H4 (cell line): ENCODE measurements around the gene RAET1L. TPM values are rescaled to one million over a fixed set of nuclear protein-coding genes. Genes with fewer than 3 reads are reported as not detected.
A peak's percentile ranks its signal among the peaks of the same experiment; 100 is the strongest.
"Not testable (repeated sequence)": the region's sequence is repeated elsewhere in the genome, so short reads cannot be mapped to it uniquely, and the experiment has no call there.

Experiments
- DNase-seq: peaks from one replicate; pipeline ENCODE4 v3.0.0-alpha.2; 2015; ENCODE audit warnings: low spot score
- total RNA-seq: library from RNA; depleted of rRNA; stranded (reverse); fragments of >200 nt; shearing (Covaris generic); gene quantifications from 2 replicates; pipeline ENCODE4 v1.2.3, GENCODE V29; 2014; rRNA removed

RAET1L gene, protein sequence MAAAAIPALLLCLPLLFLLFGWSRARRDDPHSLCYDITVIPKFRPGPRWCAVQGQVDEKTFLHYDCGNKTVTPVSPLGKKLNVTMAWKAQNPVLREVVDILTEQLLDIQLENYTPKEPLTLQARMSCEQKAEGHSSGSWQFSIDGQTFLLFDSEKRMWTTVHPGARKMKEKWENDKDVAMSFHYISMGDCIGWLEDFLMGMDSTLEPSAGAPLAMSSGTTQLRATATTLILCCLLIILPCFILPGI
- total RNA-seq = 0.14 TPM in 1 of 2 replicates, not detected in the other

DNA sequence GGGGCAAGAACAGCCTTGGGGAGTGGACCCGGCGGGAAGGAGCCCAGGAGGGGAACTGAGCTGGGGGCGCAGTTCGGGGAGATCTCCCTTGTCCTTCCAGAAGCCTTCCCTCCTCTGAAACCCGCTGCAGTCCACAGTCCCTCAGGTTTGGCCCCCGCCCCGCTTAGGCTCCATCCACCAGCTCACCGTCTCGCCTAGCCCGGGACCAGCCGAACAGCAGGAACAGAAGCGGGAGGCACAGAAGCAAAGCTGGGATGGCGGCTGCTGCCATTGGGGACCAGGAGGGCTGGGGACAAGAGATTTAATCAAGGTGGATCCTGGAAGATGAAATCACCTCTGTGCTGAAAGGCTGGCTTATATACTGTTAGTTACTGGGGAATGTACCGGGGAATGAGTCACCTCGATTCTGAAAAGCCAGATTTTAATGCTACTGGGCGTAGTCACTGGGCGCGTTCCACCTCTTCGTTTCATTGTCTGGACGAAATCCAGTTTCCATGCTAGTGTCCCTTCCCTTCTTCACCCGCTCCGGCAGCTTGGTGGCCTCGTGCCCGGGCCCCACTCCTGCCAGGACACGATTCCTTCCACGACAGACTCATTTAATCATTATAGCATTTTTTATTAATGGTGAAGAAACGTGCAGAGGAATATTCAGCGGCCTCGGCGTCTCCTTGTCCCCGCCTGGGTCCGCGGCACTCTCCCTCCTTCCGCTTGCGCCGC is at the start of gene RAET1L:
RAET1L (minus strand) TSS at position 332 of the 717 bp plus-strand sequence; CDS start at position 271, 61 bp downstream.
- DNase-seq = peak; percentile 49

DNA sequence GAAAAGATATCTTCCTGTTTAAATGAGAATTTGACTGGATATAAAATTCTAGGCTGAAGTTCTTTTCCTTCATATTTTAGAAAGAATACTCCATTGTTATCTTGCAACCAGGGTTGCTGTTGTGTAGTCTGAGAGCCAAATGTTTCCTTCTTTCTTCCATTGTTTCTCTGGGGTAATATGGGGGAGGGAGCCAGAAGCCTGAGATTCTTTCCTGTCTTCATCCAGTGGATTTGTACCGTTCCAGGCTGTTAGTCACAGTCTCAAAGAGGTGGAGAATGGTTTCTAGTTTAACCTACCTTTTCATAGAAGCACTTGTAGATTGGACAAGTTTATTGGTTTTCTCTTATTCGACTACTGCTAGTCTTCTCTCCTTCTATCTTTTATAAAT is 49.7 kb upstream of the RAET1L start:
- no peak for DNase-seq

DNA sequence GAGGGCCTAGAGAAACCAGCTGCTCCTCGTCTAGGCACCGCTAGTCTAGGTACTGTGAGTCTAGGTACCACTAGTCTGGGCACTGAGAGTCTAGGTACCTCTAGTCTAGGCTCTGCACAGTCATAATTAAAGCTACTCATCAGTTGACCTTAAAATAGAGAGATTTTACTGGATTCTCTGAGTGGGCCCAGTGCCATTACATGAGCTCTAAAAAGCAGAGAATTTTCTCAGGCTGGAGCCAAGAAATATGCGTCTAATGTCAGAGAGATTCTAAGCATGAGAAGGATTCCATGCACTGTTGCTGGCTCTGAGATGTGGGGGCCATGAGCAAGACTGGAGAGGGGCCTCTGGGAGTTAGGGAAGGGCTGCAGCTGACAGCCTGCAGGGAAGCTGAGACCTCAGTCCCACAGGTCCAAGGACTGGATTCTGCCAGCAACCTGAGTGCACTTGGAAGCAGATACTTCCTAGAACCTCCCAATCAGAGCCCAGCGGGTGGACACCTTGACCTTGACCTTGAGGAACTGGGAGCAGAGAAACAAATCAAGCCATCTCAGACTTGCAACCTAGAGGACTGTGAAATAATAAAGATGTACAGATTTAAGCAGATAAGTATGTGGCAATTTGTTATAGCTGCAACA is 49.2 kb upstream of the RAET1L start:
- not testable (repeated sequence) for DNase-seq

DNA sequence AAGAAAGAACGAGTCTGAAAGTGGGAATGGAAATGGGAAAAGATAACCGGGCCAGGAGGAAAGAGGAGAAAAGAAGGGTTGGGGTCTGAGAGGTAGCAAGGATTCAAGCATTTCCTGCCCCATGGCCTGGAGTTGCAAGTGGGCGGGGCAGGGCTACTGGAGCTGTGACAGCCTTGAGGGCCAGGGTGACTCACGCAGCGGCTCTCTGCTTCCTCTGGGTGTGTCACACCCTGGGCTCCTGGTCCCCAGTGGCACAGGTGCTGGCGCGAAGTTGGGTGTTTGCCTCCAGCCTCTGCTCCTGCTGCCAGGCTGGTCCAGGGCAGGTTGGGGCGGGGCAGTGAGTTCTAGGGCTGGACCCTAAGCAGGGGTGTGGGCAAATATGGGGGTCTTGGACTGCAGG is 46.9 kb upstream of the RAET1L start:
- peak; percentile 74 for DNase-seq

DNA sequence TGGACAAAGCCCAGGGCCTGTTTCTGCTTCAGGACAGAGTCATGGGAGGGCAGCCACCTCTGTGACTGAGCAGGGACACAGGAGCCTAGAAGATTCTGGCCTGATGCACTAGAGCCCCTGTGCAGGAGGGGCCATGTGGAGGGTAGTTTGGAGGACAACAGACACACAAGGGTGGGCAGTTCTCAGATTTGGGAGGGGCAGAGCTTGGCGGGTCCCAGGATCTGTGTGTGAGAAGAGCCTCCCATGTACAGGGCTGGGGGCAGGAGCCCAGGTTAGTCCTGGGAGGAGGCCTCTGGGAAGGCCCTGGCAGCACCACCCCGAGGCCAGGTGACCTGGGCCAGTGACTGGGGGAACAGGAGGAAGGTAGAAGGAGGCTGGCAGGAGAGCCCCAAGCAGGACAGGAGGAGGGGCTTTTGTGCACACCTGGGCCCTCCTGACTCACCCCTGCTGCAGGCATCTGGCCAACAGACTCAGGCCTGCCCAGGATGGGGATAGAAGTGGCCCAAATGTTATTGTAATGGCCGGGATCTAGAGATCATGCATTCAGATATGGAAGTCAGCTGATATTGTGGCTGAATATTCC is 45.0 kb upstream of the RAET1L start:
- no peak for DNase-seq

DNA sequence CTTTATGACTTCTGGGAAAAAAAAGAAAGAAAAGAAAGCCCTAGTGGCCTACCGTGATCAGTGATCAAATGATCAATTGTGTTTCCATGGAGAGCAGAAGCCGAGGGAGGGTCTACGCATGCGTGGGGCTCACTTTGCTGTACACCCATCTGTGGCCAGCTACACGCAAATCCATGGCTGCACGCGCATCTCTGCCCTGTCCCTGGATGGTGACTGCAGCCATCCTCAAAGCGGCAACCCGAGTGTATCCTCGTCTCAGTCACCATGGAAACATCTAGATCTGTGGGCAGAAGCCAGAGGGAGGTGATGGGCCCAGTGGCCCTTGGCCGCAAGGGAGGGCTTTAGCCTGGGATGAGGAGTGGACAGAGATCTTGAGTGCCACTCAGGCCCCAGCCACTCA is 44.4 kb upstream of the RAET1L start:
- DNase-seq = no peak

DNA sequence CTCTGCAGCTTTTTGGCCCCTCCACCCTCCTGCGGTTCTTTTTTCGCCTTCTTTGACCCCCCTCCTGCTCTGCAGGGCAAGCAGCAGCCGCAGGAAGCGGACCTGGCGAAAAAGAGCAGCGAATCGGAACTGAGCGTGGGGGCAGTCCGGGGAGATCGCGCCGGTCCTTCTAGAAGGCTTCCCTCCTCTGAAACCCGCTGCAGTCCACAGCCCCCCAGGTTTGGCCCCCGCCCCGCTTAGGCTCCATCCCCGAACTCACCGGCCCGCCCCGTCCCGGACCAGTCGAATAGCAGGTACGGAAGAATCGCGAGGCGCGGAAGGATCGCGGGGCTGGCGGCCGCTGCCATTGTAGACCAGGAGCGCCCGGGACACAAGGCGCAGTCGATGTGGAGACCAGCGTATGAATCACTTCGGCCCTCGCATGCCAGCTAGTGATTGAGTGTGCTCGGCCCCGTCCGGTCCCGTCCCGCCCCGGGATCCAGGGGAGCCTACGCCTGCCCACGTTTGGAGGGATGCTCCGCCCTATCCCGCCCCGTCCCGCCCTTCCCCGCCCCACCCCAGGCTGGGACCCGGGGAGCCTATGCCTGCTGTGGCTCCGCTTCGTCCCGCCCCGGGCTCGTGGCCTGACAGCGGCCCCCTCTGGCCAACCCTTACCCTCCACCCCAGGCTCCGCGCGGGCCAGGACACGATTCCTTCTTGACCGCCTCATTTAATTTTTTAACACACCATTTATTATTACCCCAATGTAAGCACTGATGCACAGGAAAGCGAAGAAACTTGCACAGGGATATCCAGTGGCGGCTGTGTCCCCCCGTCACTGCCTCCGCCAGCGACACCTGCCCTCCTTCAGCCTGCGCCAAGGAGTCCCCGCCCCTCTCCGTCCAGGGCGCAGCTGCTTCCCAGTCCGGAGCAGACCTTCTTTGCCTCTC is 43.7 kb upstream of the RAET1L start, which contains the start of gene ULBP3:
ULBP3 (minus strand) TSS at position 402 of the 929 bp plus-strand sequence; CDS start at position 347, 55 bp downstream.
- peak; percentile 88 for DNase-seq

DNA sequence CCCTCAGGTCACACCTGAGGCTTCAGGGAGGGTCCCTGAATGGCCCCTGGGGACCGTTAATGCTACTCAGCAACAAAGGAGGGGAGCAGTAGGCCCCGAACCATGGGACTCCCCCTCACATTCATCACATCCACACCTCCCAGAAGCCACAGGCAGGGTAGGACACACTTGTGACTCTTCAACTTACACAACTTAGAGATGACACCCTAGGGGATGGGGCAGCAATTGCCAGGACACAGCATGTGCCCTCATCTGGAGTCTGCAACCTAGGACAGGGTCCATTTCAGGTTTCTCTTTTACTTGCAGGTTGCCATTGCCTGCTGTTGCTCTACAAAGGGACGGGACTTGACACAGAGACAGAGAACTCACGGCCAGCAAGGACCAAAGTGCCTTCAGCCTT is 42.8 kb upstream of the RAET1L start:
- no peak for DNase-seq

DNA sequence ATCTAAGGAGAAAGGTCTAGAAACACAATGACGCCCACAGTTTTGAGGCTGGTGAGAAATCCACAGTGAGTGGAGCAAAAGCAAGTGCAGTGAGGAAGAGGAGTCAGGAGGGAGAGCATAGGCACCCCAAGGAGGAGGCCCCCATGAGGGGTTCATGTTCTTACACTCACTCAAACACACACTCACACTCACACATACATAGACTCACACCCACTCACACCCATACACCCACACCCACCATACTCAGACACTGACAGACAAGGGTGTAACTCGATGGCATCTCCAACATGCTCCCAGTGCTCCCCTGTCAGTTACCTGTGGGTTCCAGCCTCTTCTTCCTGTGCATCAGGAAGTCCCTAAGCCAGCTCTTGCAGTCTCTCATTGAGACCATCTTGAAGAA is 39.8 kb upstream of the RAET1L start:
- DNase-seq = no peak

DNA sequence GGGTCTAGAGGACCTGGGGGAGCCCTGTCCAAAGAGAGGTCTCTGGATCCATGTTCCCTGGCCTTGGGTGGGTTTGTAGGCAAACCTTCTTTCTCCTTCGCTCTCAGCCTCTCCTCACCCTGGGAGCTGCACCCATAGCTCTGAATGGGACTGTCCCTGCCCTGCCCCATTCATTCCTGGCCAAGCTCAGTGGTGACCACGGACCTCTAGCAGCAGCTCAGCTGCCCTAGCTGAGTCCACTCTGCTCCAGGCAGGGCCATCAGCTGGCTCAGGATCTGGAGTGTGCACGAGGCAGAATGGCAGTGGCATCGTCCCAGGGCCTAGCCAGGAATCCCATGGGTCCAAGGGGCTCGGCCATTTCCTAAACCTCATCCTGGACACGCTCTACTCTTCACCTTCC is 38.3 kb upstream of the RAET1L start:
- DNase-seq = no peak

DNA sequence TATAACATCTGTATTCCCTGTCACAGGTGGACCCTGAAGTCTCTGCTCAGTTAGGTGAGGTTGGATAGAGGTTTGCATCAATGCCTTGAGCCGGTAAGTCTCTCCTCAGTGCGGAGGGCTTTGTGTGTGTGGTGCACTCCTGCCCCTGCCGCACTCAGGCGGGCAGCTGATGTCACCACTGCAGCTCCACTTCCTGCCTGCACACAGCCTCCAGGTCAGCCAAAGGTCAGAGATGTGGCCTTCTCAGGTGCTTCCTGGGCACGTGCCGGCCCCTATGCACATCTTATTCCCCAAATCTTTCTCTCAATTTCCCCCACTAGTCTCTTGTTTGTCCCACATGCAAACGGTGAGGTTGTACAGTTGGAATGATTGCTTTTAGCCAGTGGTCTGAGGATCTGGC is 34.6 kb upstream of the RAET1L start:
- DNase-seq = not testable (repeated sequence)

DNA sequence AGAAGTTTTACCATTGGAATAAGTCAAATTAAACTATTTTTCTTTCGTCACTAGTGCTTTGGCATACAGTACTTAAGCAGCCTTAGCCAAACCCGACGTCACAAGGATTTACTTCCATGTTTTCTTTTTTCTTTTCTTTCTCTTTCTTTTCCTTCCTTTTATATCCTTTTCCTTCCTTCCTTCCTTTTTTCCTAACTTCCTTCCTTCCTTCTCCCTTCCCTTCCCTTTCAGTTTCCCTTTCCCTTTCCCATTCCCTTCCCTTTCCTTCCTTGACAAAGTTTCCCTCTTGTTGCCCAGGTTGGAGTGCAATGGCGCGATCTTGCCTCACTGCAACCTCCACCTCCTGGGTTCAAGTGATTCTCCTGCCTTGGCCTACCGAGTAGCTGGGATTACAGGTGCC is 33.7 kb upstream of the RAET1L start:
- no peak for DNase-seq

DNA sequence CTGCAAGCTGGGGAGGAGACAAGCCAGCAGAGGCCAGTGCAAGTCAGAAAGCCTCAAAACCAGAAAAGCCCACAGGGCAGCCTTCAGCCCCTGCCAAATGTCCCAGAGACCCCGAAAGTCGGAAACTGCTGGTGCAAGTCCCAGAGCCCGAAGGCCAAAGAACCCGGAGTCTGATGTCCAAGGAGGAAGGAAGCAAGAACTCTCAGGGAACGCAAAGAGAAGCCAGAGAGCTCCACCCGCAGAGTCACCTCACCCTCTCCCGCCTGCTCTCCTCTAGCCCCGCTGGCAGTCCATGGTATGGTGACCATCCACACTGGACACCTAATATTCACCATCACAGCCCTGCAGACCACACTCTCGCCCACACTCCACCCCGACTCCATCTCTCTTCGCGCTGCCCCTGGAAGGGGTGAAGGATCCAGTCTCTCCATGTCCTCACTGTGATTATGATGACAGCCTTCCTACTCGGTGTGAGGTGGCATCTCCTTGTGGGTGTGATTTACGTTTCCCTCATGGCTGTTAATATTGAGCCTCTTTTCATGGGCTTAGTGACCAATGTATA is 33.0 kb upstream of the RAET1L start:
- DNase-seq = no peak

DNA sequence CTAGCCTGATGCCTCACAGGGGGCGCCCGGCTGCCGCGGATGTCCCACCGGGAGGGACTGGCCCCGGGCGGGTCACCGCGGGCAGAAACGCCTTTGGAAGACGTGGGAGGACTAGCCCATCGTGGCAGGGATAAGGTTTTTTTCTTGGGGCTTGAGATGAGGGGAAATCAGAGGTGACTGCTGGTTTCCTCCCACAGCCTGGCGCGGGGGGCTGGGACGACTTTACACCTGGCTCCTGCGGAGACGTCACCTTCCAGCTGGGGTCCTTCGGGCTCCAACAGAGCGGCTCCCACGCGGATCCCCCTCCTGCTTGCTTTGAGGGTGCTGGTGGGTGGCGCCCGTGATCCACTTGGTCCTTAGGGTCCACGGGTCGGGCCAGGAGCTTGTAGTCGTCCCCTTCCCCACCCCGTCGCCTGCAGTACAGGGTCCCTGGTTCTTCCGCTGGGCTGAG is 32.2 kb upstream of the RAET1L start:
- DNase-seq = no peak

DNA sequence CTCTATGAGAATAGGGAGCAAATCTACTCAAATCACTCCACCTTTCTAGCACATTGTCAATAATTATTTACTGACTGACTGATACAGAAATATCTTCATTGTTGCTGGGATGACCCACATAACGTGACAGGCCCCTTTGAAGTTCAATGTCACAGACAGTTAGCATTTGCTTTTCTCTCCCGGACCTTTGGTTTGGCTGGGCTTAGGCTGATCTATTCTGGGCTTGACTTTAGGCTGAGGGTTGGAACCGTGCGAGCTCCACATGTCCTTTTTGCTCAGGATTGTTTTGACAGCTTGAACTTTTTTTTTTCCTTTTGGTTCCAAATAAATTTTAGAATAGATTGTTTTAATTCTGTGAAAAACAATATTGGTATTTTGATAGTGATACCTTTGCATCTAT is 31.6 kb upstream of the RAET1L start:
- DNase-seq = no peak

DNA sequence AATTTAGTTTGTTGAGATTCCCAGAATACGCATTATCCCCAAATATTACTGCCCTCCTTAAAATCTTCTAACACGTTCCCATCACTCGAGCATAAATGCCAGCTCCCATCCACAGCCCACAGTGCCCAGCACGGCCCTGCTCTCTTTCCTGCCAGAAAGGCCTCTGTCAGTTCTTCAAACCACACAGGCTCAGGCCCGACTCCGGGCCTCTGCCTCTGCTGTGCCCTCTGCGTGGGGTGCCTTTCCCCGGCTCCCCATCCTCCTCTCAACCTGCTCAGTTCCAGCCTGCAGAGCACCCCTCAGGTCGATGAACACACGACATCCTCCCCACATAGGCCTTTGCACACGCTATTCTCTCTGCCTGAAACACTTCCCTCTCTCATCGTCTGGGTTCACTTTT is 30.8 kb upstream of the RAET1L start:
- DNase-seq = no peak

DNA sequence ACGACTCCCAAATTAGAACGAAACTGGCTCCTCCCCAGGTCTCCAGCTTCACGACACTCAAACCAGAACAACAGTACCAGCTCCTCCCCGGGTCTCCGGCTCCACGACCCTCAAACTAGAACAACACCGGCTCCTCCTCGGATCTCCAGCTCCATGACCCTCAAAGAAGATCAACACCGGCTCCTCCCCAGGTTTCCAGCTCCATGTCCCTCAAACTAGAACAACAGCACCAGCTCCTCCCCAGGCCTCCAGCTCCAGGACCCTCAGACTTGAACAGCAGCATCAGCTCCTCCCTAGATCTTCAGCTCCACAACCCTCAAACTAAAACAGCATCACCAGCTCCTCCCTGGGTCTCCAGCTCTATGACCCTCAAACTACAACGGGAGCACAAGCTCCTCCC is 29.8 kb upstream of the RAET1L start:
- no peak for DNase-seq

DNA sequence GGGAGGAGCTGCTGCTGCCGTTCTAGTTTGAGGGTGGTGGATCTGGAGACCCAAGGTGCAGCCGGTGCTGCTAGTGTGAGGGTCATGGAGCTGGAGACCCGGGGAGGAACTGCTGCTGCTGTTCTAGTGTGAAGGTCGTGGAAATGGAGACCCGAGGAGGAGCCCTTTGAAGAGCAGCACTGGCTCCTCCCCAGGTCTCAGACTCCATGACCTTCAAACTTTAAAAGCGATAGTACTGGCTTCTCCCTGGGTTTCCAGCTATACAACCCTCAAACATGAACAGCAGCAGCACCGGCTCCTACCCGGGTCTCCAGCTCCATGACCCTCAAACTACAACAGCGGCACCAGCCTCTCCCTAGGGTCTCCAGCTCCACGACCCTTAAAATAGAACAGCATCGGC is 28.1 kb upstream of the RAET1L start:
- DNase-seq = no peak

DNA sequence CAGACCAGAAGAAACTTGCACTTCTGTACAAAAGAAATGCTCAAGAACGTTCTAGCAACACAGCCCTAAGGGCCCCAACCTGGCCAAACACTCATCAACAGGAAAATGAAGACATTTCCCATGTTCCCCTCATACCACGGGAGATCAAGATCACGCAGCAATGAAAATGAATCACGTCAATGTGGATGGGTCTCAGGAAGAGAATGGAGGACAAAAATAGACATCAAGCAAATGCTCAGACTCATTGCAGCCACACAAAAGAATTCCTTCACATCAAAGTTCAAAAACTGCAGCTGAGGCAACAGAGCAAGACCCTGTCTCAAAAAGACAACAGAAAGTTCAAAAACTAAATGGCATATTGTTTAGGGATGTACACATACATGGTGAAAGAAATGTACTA is 25.5 kb upstream of the RAET1L start:
- no peak for DNase-seq

DNA sequence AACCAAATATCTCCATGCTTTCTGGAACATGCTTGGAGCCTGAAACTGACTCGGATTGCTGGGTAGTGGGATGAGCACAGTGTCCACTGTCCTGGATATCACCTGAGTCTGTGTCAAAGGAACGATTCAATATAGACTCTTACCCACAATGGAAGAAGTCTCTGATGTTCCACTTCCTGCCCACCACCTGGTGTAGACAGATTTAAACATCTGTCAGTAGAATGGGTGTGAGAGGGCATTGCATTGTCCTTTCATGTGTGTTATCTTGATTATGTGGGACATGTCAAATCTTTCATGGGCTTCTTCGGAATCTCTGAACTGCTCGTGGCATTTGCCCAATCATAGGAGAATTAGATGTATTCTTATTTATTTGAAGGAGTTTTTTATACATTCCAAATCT is 22.8 kb upstream of the RAET1L start:
- no peak for DNase-seq

DNA sequence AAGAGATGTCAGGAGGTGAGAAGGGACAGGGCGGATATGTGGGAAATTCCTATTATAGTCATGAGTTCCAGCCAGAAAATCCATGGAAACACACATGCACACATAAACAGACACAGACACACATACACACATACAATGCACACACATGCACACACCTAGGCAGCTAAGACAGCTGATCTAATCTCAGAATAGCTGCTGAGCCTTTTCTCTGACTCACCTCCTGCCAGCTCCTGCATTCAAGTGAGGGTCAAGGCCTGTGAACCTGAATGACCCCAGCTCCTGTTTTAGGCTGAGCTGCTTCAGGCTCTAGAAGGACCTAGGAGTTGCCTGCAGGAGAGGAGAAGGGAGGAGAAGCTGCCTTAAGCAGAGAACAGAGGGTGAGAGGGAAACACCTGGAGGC is 21.6 kb upstream of the RAET1L start:
- no peak for DNase-seq
